PC-3 (cell line): ENCODE results near the gene EXOC2.

Experiments used
- CTCF ChIP-seq: fragments of 300-600 bp; sonication (generic); conservative IDR thresholded peaks from 2 replicates; pipeline ENCODE4 v1.5.1; 2017; ENCODE audit warnings: antibody characterized with exemption, low read depth, mild to moderate bottlenecking, low read length
- EZH2 ChIP-seq: fragments of 300-600 bp; sonication (generic); IDR thresholded peaks from one replicate; pipeline ENCODE4 v1.6.1; 2017; ENCODE audit warnings: antibody characterized with exemption, mild to moderate bottlenecking, low read length; ENCODE audit not compliant: unreplicated experiment
- EZH2phosphoT487 ChIP-seq: fragments of 300-600 bp; sonication (generic); IDR thresholded peaks from 2 replicates; pipeline ENCODE4 v1.6.1; 2018; ENCODE audit warnings: mild to moderate bottlenecking, antibody characterized with exemption, low read length, borderline replicate concordance

GRCh38 chr6:444653-445275 lies 248.2 kb downstream of the EXOC2 start:
- TF ChIP-seq CTCF = no peak
- TF ChIP-seq EZH2 = no peak
- TF ChIP-seq EZH2phosphoT487 = no peak
